ENCODE data around the gene RALGAPA2.

- TF ChIP-seq EZH2 (IDR thresholded peaks at IDR 0.05; ENCODE audit: insufficient read depth, poor library complexity, severe bottlenecking) (no peak), EZH2phosphoT487 (IDR thresholded peaks at IDR 0.05; ENCODE audit: insufficient read depth, low read depth) (no peak)
These were observed 108.1 kb downstream of the RALGAPA2 start for GRCh38 chr20:20604357-20604756.

All from GM23248 (cell line).